Measurements from ENCODE around the gene TMEM37. TPM values are rescaled to one million over a fixed set of nuclear protein-coding genes. Genes with fewer than 3 reads are reported as not detected.

The TMEM37 gene
- total and polyA plus RNA-seq, 2 of the 8 experiments (the other 6 are each of a cell fraction or from before 2014, with no cell fraction given): 11.0 to 16.2 TPM

DNA sequence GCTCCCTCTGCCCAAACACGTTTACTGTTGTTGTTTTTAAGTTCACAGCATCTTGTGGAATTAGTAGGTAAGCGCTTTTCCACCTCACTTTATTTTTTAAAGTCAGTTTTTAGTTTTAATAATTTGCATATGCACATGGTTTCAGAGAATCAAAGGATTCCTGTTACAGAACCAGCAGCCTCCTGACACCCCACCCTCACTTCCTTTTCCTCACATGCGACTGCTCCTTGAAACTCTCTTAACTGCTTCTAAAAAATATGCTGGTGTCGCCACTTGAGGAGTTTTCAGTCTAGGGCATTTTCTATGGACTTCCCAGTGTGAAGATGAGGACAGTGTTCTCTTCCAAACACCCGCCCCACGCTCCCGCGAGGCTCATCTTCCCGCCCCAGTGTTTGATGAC, 14.4 kb downstream of the TMEM37 start:
- Histone ChIP-seq H2BK20ac (ENCODE audit: low read length) (no peak overlapping the region), H3K4me3 (ENCODE audit: extremely low read depth in 1 of 4, insufficient read depth in 2 of 4, low read depth in 3 of 4, low read length in 4 of 4) (no peak overlapping the region), H3K27ac (ENCODE audit: low read depth, low read length) (no peak overlapping the region), H3K14ac (ENCODE audit: insufficient read length) (no peak overlapping the region), H3K23ac (ENCODE audit: insufficient read length) (no peak overlapping the region), H3K27me3 (replicated peaks in 1 of 4; ENCODE audit: control insufficient read depth in 3 of 4, extremely low read depth in 1 of 4, insufficient read depth in 3 of 4, low read length in 3 of 4) (0 out of 7 replicates have a peak, but pooled peaks cover 0 to 3% (median 0%) of the 10 kb centered on the region in 4 experiments), H4K8ac (ENCODE audit: extremely low read depth, insufficient read depth, low read length) (no peak overlapping the region), H2BK5ac (ENCODE audit: low read depth, low read length) (no peak overlapping the region), H3K4me1 (replicated peaks in 1 of 4; ENCODE audit: control insufficient read depth in 3 of 4, insufficient read depth in 4 of 4, low read length in 3 of 4) (peaks cover 0 to 11% (median 5%) of the 10 kb centered on the region in 4 experiments; a peak in 3 of 7 replicates), H3K9ac (replicated peaks in 1 of 4; ENCODE audit: extremely low read depth in 1 of 4, low read depth in 3 of 4, low read length in 3 of 4) (no peak overlapping the region), H2BK15ac (ENCODE audit: low read length) (no peak overlapping the region), H3K4me2 (ENCODE audit: insufficient read depth in 1 of 2, low read depth in 2 of 2, low read length in 2 of 2) (no peak overlapping the region), H3K79me2 (ENCODE audit: control insufficient read depth in 1 of 2, insufficient read depth in 2 of 2, low read length in 2 of 2) (no peaks in the 10 kb centered on the region), H3K18ac (ENCODE audit: extremely low read depth, low read length) (no peak overlapping the region), H3K79me1 (ENCODE audit: low read depth, low read length) (no peaks in the 10 kb centered on the region), H3K36me3 (ENCODE audit: control insufficient read depth in 2 of 4, insufficient read depth in 4 of 4, low read length in 3 of 4) (no peaks in the 10 kb centered on the region), H3K4ac (replicated peaks; ENCODE audit: insufficient read length, low read depth, low read length) (no peak overlapping the region), H3K56ac (replicated peaks; ENCODE audit: insufficient read length, low read depth, low read length) (no peak overlapping the region), H2AFZ (ENCODE audit: low read length) (no peak overlapping the region), H2BK12ac (ENCODE audit: low read depth, low read length) (no peak overlapping the region), H4K5ac (ENCODE audit: insufficient read length, low read depth, low read length) (no peak overlapping the region), H2BK120ac (replicated peaks; ENCODE audit: low read depth, low read length) (no peak overlapping the region), H3K9me3 (ENCODE audit: insufficient read depth in 2 of 2, low read depth in 1 of 2, low read length in 1 of 2) (no peaks in the 10 kb centered on the region), H3K23me2 (ENCODE audit: low read depth, low read length) (no peaks in the 10 kb centered on the region), H4K20me1 (replicated peaks in 1 of 2; ENCODE audit: control insufficient read depth in 1 of 2, insufficient read depth in 2 of 2, low read length in 2 of 2) (peaks cover 0 to 3% of the 10 kb centered on the region in 2 experiments), H2AK5ac (ENCODE audit: low read depth, low read length) (no peak overlapping the region), H4K91ac (replicated peaks; ENCODE audit: insufficient read length, low read length) (no peak overlapping the region)
- DNase-seq (ENCODE audit: low read depth in 1 of 2, low spot score in 2 of 2) (no peak), FAIRE-seq (no peak)
- POLR2A ChIA-PET (ENCODE audit: partially characterized antibody): interaction anchor here (1.6 to 2.5 kb wide), 3 partner anchors 13 to 15 kb away, joined by 5 to 6 read pairs (median 6); no protein-coding TSS in a partner anchor
- CTCF ChIA-PET (ENCODE audit: partially characterized antibody): interaction anchor here (1.0 to 1.5 kb wide), 2 partner anchors 11 to 30 kb away, joined by 3 to 5 read pairs; no protein-coding TSS in a partner anchor
- WGBS, 2 experiments (ENCODE audit: extremely low coverage in 1 of 2, insufficient coverage in 1 of 2, insufficient read length in 1 of 2, insufficient replicate concordance in 2 of 2, low coverage in 1 of 2, low lambda C conversion rate in 2 of 2, missing lambda C conversion rate in 1 of 2): 82% methylated on average over 9 of the region's 9 CpGs; no CpG with 5 or more reads in 1 of the 2 experiments
- no peak for TF ChIP-seq ZNF274 (IDR thresholded peaks at IDR 0.05; ENCODE audit: borderline replicate concordance, extremely low read depth, low read length)
- no peak for TF ChIP-seq SAP30 (IDR thresholded peaks at IDR 0.05; ENCODE audit: insufficient read depth, insufficient replicate concordance, low read length)
- no peak for TF ChIP-seq EP300 (IDR thresholded peaks at IDR 0.05; ENCODE audit: borderline replicate concordance in 1 of 2, low read depth in 2 of 2, low read length in 2 of 2)
- no peak for TF ChIP-seq SIRT6 (IDR thresholded peaks at IDR 0.05; ENCODE audit: low read length)
- no peak for TF ChIP-seq PHF8 (conservative IDR thresholded peaks at IDR 0.05; ENCODE audit: low read depth, low read length)
- TF ChIP-seq YY1 (IDR thresholded peaks at IDR 0.05; ENCODE audit: low read depth, low read length): no peak
- TF ChIP-seq CREB1 (IDR thresholded peaks at IDR 0.05): no peak
- TF ChIP-seq ASH2L (IDR thresholded peaks at IDR 0.05; ENCODE audit: low read length): no peak
- TF ChIP-seq JUN (IDR thresholded peaks at IDR 0.05; ENCODE audit: low read depth, low read length): no peak
- TF ChIP-seq, protein P1, sequence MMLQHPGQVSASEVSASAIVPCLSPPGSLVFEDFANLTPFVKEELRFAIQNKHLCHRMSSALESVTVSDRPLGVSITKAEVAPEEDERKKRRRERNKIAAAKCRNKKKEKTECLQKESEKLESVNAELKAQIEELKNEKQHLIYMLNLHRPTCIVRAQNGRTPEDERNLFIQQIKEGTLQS (IDR thresholded peaks at IDR 0.05; ENCODE audit: insufficient read depth, low read depth, low read length): no peak
- no peak for TF ChIP-seq RFX5 (IDR thresholded peaks at IDR 0.05; ENCODE audit: borderline replicate concordance, low read depth, low read length)
- no peak for TF ChIP-seq KDM1A (IDR thresholded peaks at IDR 0.05; ENCODE audit: borderline replicate concordance, low read length)
- no peak for TF ChIP-seq SIN3A (conservative IDR thresholded peaks at IDR 0.05 in 1 of 2, IDR thresholded peaks at IDR 0.05 in 1 of 2; ENCODE audit: low read depth in 1 of 2, low read length in 2 of 2)
